PC-3 (cell line): ENCODE measurements around the gene SLC30A7.

ENCODE experiments used
- EZH2 ChIP-seq: fragments of 300-600 bp; sonication (generic); IDR thresholded peaks from one replicate; pipeline ENCODE4 v1.6.1; 2017; ENCODE audit warnings: antibody characterized with exemption, mild to moderate bottlenecking, low read length; ENCODE audit not compliant: unreplicated experiment
- TF ChIP-seq, protein P1 (sequence below): fragments of 300-600 bp; sonication (generic); conservative IDR thresholded peaks from 2 replicates; pipeline ENCODE4 v1.5.1; 2017; ENCODE audit warnings: antibody characterized with exemption, low read depth, mild to moderate bottlenecking, low read length

DNA sequence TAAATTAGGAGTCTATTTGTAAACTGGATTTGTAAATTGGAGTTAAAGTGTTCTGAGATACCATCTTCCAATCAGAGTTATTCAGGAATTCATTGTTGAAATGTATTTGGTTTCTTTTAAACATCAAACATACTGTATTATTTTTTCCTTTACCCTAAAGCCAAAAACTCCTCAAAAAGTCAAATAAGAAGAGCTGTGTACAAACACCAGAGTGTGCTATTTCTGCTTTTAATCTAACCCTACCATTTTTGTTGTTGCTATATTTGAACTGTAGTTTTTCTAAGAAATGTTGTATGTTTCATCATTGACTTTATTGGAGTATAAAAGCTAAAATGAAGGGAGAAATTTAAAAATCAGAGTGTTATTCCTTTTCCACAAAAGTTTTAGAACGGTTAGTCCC is 35.8 kb downstream of the SLC30A7 start:
- TF ChIP-seq, protein P1, sequence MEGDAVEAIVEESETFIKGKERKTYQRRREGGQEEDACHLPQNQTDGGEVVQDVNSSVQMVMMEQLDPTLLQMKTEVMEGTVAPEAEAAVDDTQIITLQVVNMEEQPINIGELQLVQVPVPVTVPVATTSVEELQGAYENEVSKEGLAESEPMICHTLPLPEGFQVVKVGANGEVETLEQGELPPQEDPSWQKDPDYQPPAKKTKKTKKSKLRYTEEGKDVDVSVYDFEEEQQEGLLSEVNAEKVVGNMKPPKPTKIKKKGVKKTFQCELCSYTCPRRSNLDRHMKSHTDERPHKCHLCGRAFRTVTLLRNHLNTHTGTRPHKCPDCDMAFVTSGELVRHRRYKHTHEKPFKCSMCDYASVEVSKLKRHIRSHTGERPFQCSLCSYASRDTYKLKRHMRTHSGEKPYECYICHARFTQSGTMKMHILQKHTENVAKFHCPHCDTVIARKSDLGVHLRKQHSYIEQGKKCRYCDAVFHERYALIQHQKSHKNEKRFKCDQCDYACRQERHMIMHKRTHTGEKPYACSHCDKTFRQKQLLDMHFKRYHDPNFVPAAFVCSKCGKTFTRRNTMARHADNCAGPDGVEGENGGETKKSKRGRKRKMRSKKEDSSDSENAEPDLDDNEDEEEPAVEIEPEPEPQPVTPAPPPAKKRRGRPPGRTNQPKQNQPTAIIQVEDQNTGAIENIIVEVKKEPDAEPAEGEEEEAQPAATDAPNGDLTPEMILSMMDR, result no peak; the same call in 1 of the 2 replicates
- TF ChIP-seq EZH2, result no peak
